ENCODE data around the gene PLAC8. TPM values are rescaled to one million over a fixed set of nuclear protein-coding genes. Genes with fewer than 3 reads are reported as not detected.

The PLAC8 gene
- total and polyA plus RNA-seq, 2 of the 4 experiments (the other 2 are of a cell fraction) = not detected

- Histone ChIP-seq H3K9me3 (ENCODE audit: control insufficient read depth, insufficient read depth, low read length) (peaks cover 4% of the 10 kb centered on the region; the same call in 1 of the 2 replicates), H2BK15ac (ENCODE audit: low read depth, low read length) (no peak overlapping the region), H4K5ac (ENCODE audit: low read depth, low read length) (no peak overlapping the region), H3K4me3 (ENCODE audit: insufficient read depth, low read depth, low read length) (no peak overlapping the region), H3K4me1 (ENCODE audit: control insufficient read depth, insufficient read depth, low read length) (peaks cover 2% of the 10 kb centered on the region), H3K36me3 (ENCODE audit: control insufficient read depth, insufficient read depth, low read length) (no peaks in the 10 kb centered on the region), H3K27ac (ENCODE audit: insufficient read depth, low read length) (no peak overlapping the region), H2BK120ac (ENCODE audit: low read depth, low read length) (no peak overlapping the region), H4K91ac (ENCODE audit: insufficient read depth, low read depth, low read length) (no peak overlapping the region), H3K4me2 (ENCODE audit: low read depth, low read length) (no peak overlapping the region), H2AFZ (replicated peaks; ENCODE audit: low read length, poor library complexity) (no peak overlapping the region), H3K79me1 (ENCODE audit: low read depth in 1 of 2, low read length in 2 of 2) (no peaks in the 10 kb centered on the region), H2AK5ac (ENCODE audit: low read depth, low read length) (no peak overlapping the region), H4K8ac (ENCODE audit: low read depth in 2 of 2, low read length in 2 of 2) (no peak overlapping the region), H4K20me1 (ENCODE audit: insufficient read depth, low read length) (no peaks in the 10 kb centered on the region), H3K14ac (replicated peaks; ENCODE audit: low read depth, low read length) (no peak overlapping the region), H3K23ac (ENCODE audit: low read depth, low read length) (no peak overlapping the region), H3K9me1 (ENCODE audit: insufficient read depth, low read length) (peaks cover 2% of the 10 kb centered on the region; the same call in 1 of the 2 replicates), H3K9ac (ENCODE audit: low read depth, low read length) (no peak overlapping the region), H3K4ac (ENCODE audit: low read depth, low read length) (no peak overlapping the region), H3K18ac (ENCODE audit: low read depth, low read length) (no peak overlapping the region), H3K56ac (ENCODE audit: extremely low read depth, insufficient read depth, low read length) (no peak overlapping the region), H2AK9ac (replicated peaks; ENCODE audit: low read depth, low read length, poor library complexity) (no peak overlapping the region), H3K27me3 (ENCODE audit: control insufficient read depth, insufficient read depth, low read length) (no peaks in the 10 kb centered on the region; the same call in 1 of the 2 replicates), H2BK20ac (ENCODE audit: low read depth, low read length) (no peak overlapping the region), H2BK5ac (ENCODE audit: low read depth, low read length, poor library complexity, severe bottlenecking) (no peak overlapping the region)
- no CpG with 5 or more reads among the region's 10 CpGs for WGBS, 2 experiments (ENCODE audit: extremely low coverage in 2 of 2, insufficient read length in 1 of 2)
- ChIA-PET POLR2A (ENCODE audit: unreplicated experiment) (no interaction called here), CTCF (no interaction called here)
- no peak for ATAC-seq (ENCODE audit: low read depth)
- in situ Hi-C loops (cut with MboI; ENCODE audit: low sequenced_read_pairs) (no loop called here), intact Hi-C loops (cut with micrococcal nuclease) (no loop called here), dilution Hi-C loops (cut with HindIII; ENCODE audit: low sequenced_read_pairs, unreplicated experiment) (no loop called here)
- DNase-seq = peak; percentile 2
- BruUV-seq (replicated peaks) = no TSS peak
- TF ChIP-seq CTCF (conservative IDR thresholded peaks at IDR 0.05; ENCODE audit: low read depth, low read length) = no peak
- no peak for TF ChIP-seq RCOR1 (IDR thresholded peaks at IDR 0.05; ENCODE audit: insufficient replicate concordance, low read length)
- TF ChIP-seq FOS (IDR thresholded peaks at IDR 0.05; ENCODE audit: low read depth, low read length) = no peak
- TF ChIP-seq MAZ (IDR thresholded peaks at IDR 0.05; ENCODE audit: borderline replicate concordance, low read depth, low read length) = no peak
- no peak for TF ChIP-seq POLR2A (IDR thresholded peaks at IDR 0.05; ENCODE audit: low read depth, low read length)
- no peak for TF ChIP-seq USF2 (IDR thresholded peaks at IDR 0.05; ENCODE audit: low read depth, low read length)
These were observed 9.7 kb upstream of the PLAC8 start for GRCh38 chr4:83124111-83124780.

Measured in IMR-90 (cell line).